PC-9 (cell line): ENCODE data around the gene CC2D1B.

Experiments used
- CTCF ChIP-seq: fragments of 200-600 bp; sonication (generic); conservative IDR thresholded peaks from 2 replicates; pipeline ENCODE4 v1.6.1; 2017; ENCODE audit warnings: mixed run types, antibody characterized with exemption, mild to moderate bottlenecking, moderate library complexity
- EZH2 ChIP-seq: fragments of 200-600 bp; sonication (generic); IDR thresholded peaks from 2 replicates; pipeline ENCODE4 v1.8.0; 2017; ENCODE audit warnings: antibody characterized with exemption, low read depth

GRCh38 chr1:52360595-52360968 lies 5.4 kb downstream of the CC2D1B start:
- TF ChIP-seq CTCF (no peak), EZH2 (no peak)
